KOPT-K1 (cell line): ENCODE results near the gene ATP8A2.
A peak's percentile ranks its signal among the peaks of the same experiment; 100 is the strongest.
"Not testable (repeated sequence)": the region's sequence is repeated elsewhere in the genome, so short reads cannot be mapped to it uniquely, and the experiment has no call there.

Experiments used
- H3K27ac ChIP-seq: fragments of 200-600 bp; sonication (generic); 2 replicates; pipeline ENCODE4 v1.5.1; 2016; ENCODE audit warnings: antibody characterized with exemption, mild to moderate bottlenecking, low read depth, low read length; ENCODE audit not compliant: poor library complexity, severe bottlenecking
- H3K36me3 ChIP-seq: fragments of 200-600 bp; sonication (generic); 2 replicates; pipeline ENCODE4 v1.5.1; 2017; ENCODE audit warnings: antibody characterized with exemption, mild to moderate bottlenecking, low read length, moderate library complexity; ENCODE audit not compliant: insufficient read depth
- H3K9me3 ChIP-seq: fragments of 200-600 bp; sonication (generic); 2 replicates; pipeline ENCODE4 v1.5.1; 2017; ENCODE audit warnings: antibody characterized with exemption, low read length, mild to moderate bottlenecking; ENCODE audit not compliant: insufficient read depth, poor library complexity, severe bottlenecking

The ATP8A2 gene

DNA sequence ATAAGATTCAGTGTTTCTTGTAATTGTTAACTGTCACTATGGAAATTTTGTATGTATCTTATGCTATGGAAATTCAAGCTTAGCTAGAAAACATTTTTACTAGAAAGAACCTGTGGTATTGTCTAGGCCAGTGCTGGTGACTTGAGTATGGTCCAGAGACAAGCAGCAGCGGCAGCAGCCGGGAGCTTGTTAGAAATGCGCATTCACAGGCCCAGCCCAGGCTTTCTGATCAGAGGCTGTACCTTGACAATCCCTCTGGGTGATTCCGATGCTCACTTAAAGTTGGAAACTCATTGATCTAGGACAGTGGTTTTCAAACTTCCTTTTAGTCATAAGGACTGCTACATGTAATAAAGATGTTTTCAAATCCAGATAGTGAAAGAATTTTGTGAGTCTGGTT lies 392.6 kb downstream of the ATP8A2 start:
- Histone ChIP-seq H3K36me3 (no peaks in the 10 kb centered on the region), H3K9me3 (peaks cover 12% of the 10 kb centered on the region), H3K27ac (no peak overlapping the region)

DNA sequence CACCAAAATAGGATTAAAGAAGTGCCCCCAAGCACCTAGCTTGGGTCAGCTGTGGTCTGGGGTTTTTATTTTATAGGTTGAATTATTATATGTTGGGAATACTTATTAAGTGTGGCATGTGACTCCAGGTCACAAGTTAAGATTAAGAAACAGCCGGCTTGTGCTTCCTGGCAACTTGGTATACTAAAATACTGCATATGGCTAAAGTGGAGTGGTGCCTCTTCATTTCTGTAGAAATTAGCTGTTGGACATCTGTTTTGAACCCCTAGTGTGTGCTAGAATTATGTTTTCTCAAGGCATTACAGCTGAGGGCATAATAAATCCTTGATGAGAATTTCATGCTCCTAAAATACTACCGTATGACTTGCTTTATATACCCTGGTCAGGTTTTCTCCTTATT lies 393.5 kb downstream of the ATP8A2 start:
- H3K36me3 ChIP-seq, result no peaks in the 10 kb centered on the region
- peaks cover 12% of the 10 kb centered on the region for H3K9me3 ChIP-seq
- no peak overlapping the region for H3K27ac ChIP-seq

DNA sequence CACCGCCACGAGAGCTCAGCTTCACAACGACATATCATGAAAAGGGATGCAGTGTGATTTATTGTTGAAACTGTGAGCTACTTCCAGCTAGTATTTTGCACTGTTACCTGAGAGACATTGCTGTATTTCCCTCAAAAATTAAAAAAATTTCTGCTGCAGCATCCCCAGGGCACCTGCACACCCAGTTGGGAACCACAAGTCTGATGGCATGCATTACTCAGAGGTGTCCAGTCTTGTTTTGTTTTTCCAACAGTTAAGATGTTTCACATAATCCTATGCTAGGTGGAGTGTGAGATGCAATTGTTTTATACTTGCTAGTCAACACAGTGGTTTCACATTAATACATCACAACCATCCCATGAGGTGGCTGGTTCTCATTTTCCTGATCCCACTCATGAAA lies 394.8 kb downstream of the ATP8A2 start:
- peaks cover 12% of the 10 kb centered on the region for H3K9me3 ChIP-seq
- H3K27ac ChIP-seq, result no peak overlapping the region

DNA sequence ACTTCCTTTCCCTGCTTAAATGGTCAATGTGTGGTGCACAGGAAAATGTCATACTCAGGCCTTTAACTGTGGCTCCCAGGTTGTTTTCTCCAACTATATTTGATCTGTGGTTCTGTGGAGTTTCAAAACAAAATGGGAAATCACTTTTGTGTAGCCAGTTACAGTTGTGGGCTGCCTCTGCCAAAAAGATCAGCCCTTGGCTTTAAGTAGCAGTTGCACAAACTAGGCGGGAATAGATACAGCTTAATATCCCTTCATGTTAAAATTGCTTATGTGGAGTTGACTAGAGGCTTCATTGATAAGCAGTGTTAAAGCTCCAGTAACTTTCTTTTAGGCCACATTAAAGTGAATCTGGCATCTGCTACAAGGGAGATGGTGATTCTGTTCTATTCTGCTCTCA lies 395.2 kb downstream of the ATP8A2 start:
- Histone ChIP-seq H3K9me3 (peaks cover 12% of the 10 kb centered on the region), H3K27ac (no peak overlapping the region)

More for the DNA sequence above, 394.8 kb downstream of the ATP8A2 start:
- no peaks in the 10 kb centered on the region for H3K36me3 ChIP-seq

DNA sequence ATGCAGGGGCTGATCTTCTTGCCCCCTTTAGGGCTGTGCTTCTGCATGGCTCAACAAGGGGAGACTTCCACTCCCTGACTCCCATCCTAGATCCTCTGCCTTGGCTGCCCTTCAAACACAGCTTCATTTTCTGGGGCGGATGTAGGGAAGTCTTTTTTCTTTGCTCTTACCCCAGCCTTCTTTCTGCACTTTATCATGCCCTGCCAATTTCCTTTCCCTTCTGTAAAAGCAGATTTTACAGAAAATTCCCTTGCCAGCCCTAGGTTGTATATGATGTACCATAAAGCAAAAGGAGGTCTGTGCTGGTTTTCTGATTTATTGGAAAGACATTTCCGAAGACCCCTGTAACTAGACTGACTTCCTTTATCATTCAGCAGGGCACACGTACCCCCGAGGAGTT lies 396.6 kb downstream of the ATP8A2 start:
- no peaks in the 10 kb centered on the region for H3K36me3 ChIP-seq
- no peak overlapping the region for H3K27ac ChIP-seq
- peaks cover 12% of the 10 kb centered on the region for H3K9me3 ChIP-seq

More for the DNA sequence above, 395.2 kb downstream of the ATP8A2 start:
- H3K36me3 ChIP-seq, result no peaks in the 10 kb centered on the region

DNA sequence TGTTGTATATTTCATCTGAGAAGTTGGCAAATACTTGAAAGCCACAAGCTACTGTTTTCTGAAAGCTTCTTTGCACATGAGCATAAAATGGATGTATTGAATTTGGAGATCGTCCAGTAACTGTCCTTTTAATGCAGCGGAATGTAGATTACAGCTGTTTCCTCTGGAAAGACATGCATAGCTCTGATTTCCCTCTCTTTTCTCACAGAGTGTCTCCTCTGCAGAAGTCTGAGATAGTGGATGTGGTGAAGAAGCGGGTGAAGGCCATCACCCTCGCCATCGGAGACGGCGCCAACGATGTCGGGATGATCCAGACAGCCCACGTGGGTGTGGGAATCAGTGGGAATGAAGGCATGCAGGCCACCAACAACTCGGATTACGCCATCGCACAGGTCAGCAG lies 397.1 kb downstream of the ATP8A2 start:
- Histone ChIP-seq H3K9me3 (peaks cover 12% of the 10 kb centered on the region), H3K27ac (no peak overlapping the region), H3K36me3 (no peaks in the 10 kb centered on the region)

DNA sequence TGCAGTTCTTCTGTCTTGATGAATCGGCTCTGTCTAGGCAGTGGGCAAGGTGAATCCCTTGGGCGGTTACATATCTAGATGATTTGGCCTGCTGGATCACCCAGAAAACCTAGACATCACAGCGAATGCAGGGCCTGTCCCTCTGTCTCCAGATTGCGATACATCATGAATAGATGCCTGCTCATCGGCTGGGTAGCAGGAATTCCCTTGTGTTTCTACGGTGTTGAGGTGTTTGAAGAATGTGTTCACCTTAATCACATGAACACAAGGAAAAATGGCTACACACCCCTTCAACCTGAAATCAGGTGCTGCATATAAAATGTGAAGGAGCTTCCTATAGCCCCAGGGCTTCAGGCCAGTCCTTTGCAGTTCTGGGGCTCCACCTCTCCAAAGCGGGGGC lies 398.8 kb downstream of the ATP8A2 start:
- H3K36me3 ChIP-seq, result no peaks in the 10 kb centered on the region
- peak overlapping the region; percentile 49 for H3K27ac ChIP-seq
- peaks cover 12% of the 10 kb centered on the region for H3K9me3 ChIP-seq

DNA sequence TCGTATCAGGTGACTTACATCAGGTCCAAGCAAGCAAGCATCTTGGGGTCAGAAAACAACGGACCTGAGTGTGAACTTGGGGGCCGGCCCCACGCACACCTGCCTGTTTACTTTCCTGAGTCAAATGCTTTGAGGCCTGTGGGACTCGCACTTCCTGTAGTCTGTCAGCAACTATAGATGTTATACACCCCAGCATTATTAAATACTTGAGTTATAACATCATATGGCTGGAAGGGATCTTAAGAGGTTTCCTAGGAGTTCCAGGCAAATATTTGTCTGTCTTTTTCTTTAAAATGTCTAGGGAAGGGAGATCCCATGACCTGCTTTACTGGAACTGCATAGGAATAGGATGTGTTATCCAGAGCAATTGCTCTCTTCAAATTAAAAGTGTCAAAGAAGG lies 399.4 kb downstream of the ATP8A2 start:
- Histone ChIP-seq H3K9me3 (peaks cover 7% of the 10 kb centered on the region), H3K27ac (peak overlapping the region; percentile 49), H3K36me3 (no peaks in the 10 kb centered on the region)

DNA sequence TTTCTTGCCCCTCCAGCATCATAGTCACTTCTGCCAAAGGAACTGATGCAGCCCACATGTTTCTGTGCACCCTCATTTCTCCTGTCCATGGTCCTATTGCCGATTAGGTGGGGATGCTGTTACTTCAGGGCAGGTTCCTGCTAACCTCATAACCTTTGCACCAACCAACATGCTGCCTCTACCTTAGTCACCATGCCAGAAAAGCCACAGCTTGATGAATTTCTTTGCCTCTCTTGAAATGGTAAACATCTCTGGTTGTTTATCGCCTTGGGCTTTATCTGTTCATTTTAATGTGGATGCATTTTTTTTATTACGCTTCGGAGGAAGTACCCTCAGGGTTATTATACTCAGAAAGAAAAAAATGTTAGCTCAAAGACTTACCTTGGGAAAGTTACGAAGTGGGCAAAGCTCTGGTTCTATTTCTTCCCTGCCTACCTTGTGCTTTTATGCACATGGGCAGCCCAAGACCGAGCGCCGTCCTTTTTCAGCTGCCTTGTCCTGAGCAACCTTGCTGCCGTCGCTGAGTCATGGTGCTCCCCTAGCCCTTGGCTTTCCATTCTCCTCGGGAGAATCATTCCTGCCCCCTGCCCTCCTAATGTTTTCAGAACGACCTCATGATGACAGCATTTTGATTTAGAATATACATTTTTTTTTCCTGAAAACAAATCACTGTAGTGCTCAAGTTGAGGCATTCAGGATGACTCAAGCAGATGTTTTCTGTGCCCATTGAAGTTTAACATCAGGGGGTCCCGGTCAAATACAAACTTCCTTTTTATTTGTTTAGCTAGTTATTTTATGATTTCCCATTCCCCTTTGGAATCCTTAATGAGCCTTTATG lies 400.1 kb downstream of the ATP8A2 start:
- peak overlapping the region; percentile 49 for H3K27ac ChIP-seq
- H3K36me3 ChIP-seq, result no peaks in the 10 kb centered on the region
- H3K9me3 ChIP-seq, result peaks cover under 1% of the 10 kb centered on the region

DNA sequence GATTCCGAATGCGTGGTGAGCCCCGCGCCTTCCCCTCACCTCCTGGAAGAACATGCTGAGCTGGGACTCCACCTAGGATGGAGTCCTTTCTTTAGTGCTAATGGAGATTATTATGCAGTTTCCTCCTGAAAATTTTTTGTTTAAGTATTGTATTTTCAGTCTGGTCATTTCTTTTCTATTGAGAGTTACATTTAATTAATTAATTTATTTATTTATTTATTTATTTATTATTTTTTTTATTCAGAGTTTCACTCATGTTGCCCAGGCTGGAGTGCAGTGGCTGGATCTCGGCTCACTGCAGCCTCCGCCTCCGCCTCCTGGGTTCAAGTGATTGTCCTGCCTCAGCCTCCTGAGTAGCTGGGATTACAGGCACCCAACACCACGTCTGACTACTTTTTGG lies 400.8 kb downstream of the ATP8A2 start:
- not testable (repeated sequence) for H3K9me3 ChIP-seq, H3K27ac ChIP-seq, H3K36me3 ChIP-seq

DNA sequence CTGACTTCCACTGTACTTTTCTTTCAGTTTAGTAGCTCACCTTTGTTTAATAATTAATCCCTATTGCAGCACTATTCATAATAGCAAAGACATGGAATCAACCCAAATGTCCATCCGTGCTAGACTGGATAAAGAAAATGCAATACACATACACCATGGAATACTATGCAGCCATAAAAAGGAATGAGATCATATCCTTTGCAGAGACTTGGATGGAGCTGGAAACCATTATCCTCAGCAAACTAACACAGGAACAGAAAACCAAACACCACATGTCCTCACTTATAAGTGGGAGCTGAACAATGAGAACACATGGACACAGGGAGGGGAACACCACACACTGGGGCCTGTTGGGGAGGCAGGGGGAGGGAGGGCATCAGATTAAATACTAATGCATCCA lies 402.3 kb downstream of the ATP8A2 start:
- H3K36me3 ChIP-seq, H3K9me3 ChIP-seq: not testable (repeated sequence)

DNA sequence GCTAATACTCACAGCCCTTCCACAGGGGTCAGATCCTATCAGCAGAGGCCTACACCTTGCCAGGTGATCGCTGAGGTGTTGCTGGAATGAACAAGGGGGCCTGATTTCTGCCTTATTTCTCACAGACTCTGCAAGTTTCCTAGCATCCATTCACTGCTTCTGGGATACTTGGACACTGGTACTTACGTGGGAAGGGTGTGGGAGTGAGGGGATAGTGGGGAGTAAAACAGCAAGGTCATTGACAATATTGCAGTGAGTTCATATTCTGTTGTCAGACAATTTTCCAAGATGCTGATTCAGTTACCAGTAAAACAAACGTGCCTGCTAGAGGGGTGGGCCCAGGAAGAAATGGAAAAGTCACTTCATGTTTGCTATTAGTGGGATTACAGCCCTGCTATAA lies 403.5 kb downstream of the ATP8A2 start:
- H3K9me3 ChIP-seq, result no peaks in the 10 kb centered on the region
- H3K36me3 ChIP-seq, result no peaks in the 10 kb centered on the region
- H3K27ac ChIP-seq, result no peak overlapping the region

More for the DNA sequence above, 402.3 kb downstream of the ATP8A2 start:
- H3K27ac ChIP-seq, result not testable (repeated sequence)

DNA sequence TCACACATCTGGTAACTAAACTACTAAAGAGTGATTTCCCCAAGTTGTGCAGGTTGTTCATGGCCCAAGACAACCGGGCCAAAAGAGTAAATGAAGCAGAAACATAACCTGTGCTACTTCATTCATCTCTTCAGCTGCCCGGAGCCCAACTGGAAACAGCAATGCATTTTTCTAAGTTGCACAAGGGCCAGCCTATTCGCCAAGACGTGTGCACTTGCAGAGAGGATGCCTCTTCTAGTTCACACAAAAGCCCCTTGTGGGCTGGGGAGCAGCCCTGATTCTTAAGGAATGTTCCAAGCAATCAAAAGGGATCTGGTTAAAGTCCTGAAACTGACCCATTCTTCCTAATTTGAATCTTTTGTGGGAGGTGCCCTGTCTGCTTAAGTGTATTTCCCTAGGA lies 404.2 kb downstream of the ATP8A2 start:
- H3K36me3 ChIP-seq, result no peaks in the 10 kb centered on the region
- H3K9me3 ChIP-seq, result no peaks in the 10 kb centered on the region
- H3K27ac ChIP-seq, result no peak overlapping the region

DNA sequence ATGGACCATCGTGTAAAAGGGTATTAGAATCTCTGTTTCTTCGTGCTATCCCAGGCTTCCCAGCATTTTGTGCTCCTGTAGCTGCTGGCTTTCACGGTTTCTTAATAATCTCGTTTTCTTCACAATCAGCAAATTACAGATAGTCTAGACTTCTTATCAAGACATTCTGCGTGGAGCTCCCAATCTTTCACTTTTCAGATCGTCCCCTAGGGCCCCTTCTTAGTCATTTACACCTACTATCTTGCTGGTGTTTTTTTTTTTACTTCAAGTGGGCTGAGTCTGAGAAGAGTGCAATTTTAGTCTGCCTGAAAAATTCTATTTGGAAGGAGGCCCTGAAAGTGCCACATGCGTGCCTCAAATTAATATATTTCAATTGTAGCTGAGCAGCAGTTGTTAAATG lies 404.9 kb downstream of the ATP8A2 start:
- Histone ChIP-seq H3K27ac (no peak overlapping the region), H3K9me3 (no peaks in the 10 kb centered on the region), H3K36me3 (no peaks in the 10 kb centered on the region)

DNA sequence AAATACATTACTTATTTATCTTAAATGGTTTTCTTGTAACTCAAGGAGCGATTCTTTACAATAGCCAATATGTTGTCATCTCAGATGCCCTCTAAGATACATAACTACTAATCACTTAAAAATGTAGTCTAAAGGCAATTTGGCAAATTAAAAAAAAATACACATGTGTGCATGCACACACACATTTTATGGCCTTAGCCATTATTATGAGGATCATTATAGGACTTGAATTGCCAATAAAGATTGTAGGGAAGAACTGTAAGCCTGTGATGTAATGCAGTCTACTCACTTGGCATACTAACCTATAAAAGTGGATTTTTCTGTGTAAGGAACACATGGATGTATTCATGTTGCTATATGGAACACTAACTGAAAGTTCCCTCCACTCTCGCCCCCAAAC lies 405.7 kb downstream of the ATP8A2 start:
- Histone ChIP-seq H3K36me3 (no peaks in the 10 kb centered on the region), H3K27ac (no peak overlapping the region), H3K9me3 (no peaks in the 10 kb centered on the region)

DNA sequence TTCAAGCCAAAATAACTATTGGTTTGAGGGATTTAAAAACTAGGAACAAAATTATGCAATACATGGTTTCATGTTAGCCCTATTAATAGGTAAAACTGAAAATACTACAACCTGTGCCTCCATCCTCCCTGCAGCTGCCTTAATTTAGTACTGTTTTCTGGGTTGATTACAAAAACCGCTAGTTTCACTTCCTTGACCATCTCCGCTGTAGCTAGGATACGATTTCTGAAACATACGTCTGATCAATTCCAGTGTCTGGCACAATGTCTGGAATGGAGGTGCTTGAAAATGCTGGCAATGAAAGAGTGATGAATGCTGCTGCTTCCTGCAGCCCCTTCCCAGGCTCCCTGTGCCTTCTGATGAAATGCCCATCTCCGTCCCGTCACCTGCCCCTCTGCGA lies 406.6 kb downstream of the ATP8A2 start:
- Histone ChIP-seq H3K9me3 (no peaks in the 10 kb centered on the region), H3K36me3 (no peaks in the 10 kb centered on the region), H3K27ac (no peak overlapping the region)
